ENCODE measurements around the gene AMBP. TPM values are rescaled to one million over a fixed set of nuclear protein-coding genes. Genes with fewer than 3 reads are reported as not detected.

AMBP gene
- total RNA-seq, 1 experiment from 2014 or later = not detected

DNA sequence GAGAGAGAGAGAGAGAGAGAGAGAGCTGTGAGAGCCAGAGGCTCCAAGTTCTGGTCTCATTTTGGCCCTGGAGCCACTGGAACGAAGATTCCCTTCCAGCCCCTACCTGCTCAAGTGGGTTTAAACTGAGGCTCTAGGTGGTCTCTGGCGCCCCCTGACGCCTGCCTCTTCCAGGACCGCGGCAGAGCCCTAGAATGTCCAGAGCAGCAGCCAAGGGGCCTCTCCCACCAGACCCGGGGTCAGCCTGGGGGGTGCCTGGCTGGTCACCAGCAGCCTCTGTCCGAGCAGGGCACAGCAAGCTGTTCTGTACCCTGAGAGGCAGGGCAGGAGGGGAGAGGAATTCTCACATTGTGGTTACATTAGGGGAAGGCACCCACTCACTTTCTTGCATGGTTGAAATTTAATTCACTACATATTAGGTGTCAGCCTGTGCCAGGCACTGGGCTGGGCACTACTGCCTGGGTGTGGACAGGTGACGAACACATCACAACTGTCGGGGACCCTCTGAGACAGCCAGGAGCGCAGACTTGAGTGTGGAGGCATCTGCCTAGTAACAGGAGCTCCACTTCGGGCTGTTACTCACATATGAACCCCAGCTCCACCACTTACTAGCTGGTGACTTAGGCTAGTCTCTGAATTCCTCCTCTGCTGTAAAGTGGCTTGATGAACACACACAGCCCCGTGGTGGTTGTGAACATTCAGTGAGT is 44.5 kb downstream of the AMBP start:
- peak; percentile 8 for DNase-seq (ENCODE audit: unreplicated experiment)
- Mint-ChIP-seq H3K4me1 (ENCODE audit: insufficient read depth, unreplicated experiment) (no peaks in the 10 kb centered on the region), H3K27ac (ENCODE audit: low read depth, unreplicated experiment) (no peak overlapping the region), H3K9me3 (ENCODE audit: unreplicated experiment) (no peaks in the 10 kb centered on the region), H3K4me3 (ENCODE audit: unreplicated experiment) (no peak overlapping the region), H3K36me3 (ENCODE audit: insufficient read depth, unreplicated experiment) (peaks cover 8% of the 10 kb centered on the region), H3K27me3 (ENCODE audit: insufficient read depth, unreplicated experiment) (no peaks in the 10 kb centered on the region)
- no TSS peak for BruUV-seq (replicated peaks)
- intact Hi-C loops (cut with micrococcal nuclease) = loop anchor here (1.0 kb wide), 2 partner anchors 296 to 351 kb away; no protein-coding TSS in a partner anchor
- CTCF ChIA-PET = interaction anchor here (0.6 to 1.3 kb wide), 4 partner anchors 226 to 440 kb away, joined by 3 to 5 read pairs (median 4); no protein-coding TSS in a partner anchor
- POLR2A ChIA-PET = no interaction called here
- peak; percentile 33 for TF ChIP-seq CTCF (IDR thresholded peaks at IDR 0.05; ENCODE audit: unreplicated experiment)

DNA sequence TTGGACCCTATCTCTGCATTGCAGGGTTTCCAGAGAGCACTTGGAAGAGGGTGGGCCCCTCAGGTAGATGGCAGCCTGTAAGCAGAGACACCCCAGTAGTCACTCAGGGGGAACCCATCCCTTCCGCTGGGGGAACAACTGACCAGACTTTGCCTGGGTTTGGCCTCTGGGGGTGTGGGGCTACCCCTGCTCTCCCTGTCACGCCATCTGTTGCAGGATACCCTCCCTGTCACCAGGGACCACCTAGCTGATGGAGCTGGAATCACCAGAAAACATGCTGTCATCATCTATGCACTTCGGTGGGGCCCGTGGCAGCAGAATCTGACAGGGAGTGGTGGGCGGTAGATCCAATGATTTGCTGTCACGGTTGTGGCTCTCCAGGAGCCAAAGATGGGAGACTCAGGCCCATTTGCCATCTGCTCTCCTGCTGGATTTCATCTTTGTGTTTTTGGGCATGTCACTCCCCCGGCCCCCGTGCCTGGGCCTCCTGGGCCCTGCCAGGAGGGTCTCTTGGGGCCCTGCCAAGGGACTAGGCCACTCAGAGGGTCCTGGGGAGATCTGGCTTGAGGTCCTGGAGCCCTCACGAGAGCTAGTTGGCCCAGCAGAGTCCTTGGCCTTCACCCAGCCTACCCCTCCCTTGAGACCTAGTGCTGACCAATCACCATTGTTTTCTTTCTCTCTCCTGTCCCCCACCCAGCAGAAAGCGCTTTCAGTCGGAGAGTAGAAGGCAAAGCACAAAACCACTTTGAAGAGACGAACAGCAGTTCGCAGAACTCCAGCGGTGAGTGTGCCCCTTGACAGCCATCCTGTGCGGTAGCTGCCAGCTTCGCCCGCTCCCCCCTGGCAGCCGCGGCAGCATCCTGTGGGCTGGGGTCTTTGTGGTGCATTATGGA is 45.9 kb downstream of the AMBP start:
- CTCF ChIA-PET = interaction anchor here (0.7 to 1.1 kb wide), 4 partner anchors 13 to 250 kb away, joined by 3 to 5 read pairs (median 4); no protein-coding TSS in a partner anchor
- H3K9me3 Mint-ChIP-seq (ENCODE audit: unreplicated experiment) = no peaks in the 10 kb centered on the region
- H3K27ac Mint-ChIP-seq (ENCODE audit: low read depth, unreplicated experiment) = no peak overlapping the region

DNA sequence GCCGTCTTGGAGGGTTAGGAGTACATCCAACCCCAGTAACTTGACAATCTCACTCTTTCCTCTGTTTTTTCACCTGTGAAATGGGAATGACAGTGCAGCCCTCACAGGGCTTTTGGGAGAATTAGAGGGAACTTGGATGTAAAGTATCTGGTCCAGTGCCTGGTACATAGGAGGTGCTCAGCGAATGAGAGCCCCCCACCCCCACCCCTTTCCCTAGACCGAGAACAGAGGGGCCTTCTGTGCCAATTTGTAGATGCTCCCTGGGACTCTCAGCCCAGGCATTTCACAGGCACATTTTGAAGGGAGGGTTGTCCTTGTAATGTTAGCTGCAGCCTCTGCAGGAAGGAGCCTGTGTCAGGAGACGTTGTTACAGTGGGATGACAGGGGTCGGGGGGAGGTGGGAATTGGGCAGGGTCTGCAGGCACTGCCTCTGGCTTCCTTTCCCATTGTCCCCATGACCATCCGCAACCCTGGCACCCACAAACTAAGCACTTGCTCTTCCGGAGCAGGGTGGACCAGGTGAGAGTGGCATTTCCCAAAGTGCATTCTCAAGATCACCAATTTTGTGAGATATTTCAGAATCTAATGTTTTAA is 47.0 kb downstream of the AMBP start:
- Mint-ChIP-seq H3K36me3 (ENCODE audit: insufficient read depth, unreplicated experiment) (peaks cover 8% of the 10 kb centered on the region), H3K9me3 (ENCODE audit: unreplicated experiment) (no peaks in the 10 kb centered on the region), H3K27me3 (ENCODE audit: insufficient read depth, unreplicated experiment) (no peaks in the 10 kb centered on the region), H3K4me1 (ENCODE audit: insufficient read depth, unreplicated experiment) (no peaks in the 10 kb centered on the region), H3K4me3 (ENCODE audit: unreplicated experiment) (no peak overlapping the region), H3K27ac (ENCODE audit: low read depth, unreplicated experiment) (no peak overlapping the region)
- POLR2A ChIA-PET = no interaction called here
- CTCF ChIA-PET = interaction anchor here (0.6 to 1.0 kb wide), 4 partner anchors 10 to 516 kb away, joined by 3 to 6 read pairs (median 3); no protein-coding TSS in a partner anchor
- BruUV-seq (replicated peaks) = no TSS peak
- DNase-seq (ENCODE audit: unreplicated experiment) = no peak
- TF ChIP-seq CTCF (IDR thresholded peaks at IDR 0.05; ENCODE audit: unreplicated experiment) = no peak
- intact Hi-C loops (cut with micrococcal nuclease) = no loop called here

More for the DNA sequence above, 45.9 kb downstream of the AMBP start:
- H3K36me3 Mint-ChIP-seq (ENCODE audit: insufficient read depth, unreplicated experiment) = peaks cover 8% of the 10 kb centered on the region
- POLR2A ChIA-PET = no interaction called here
- H3K4me1 Mint-ChIP-seq (ENCODE audit: insufficient read depth, unreplicated experiment) = no peaks in the 10 kb centered on the region
- no peak overlapping the region for H3K4me3 Mint-ChIP-seq (ENCODE audit: unreplicated experiment)
- H3K27me3 Mint-ChIP-seq (ENCODE audit: insufficient read depth, unreplicated experiment) = no peaks in the 10 kb centered on the region
- intact Hi-C loops (cut with micrococcal nuclease) = no loop called here
- TF ChIP-seq CTCF (IDR thresholded peaks at IDR 0.05; ENCODE audit: unreplicated experiment) = no peak
- DNase-seq (ENCODE audit: unreplicated experiment) = no peak
- BruUV-seq (replicated peaks) = no TSS peak

- Mint-ChIP-seq H3K4me3 (ENCODE audit: unreplicated experiment) (no peak overlapping the region), H3K27ac (ENCODE audit: low read depth, unreplicated experiment) (no peak overlapping the region), H3K36me3 (ENCODE audit: insufficient read depth, unreplicated experiment) (peaks cover 8% of the 10 kb centered on the region), H3K9me3 (ENCODE audit: unreplicated experiment) (no peaks in the 10 kb centered on the region), H3K27me3 (ENCODE audit: insufficient read depth, unreplicated experiment) (no peaks in the 10 kb centered on the region), H3K4me1 (ENCODE audit: insufficient read depth, unreplicated experiment) (no peaks in the 10 kb centered on the region)
- intact Hi-C loops (cut with micrococcal nuclease) = no loop called here
- DNase-seq (ENCODE audit: unreplicated experiment) = no peak
- BruUV-seq (replicated peaks) = no TSS peak
- no peak for TF ChIP-seq CTCF (IDR thresholded peaks at IDR 0.05; ENCODE audit: unreplicated experiment)
- ChIA-PET CTCF (no interaction called here), POLR2A (no interaction called here)
Measured at GRCh38 chr9:114030364-114030763, 47.7 kb downstream of the AMBP start.
